Anterior cingulate cortex (tissue), 58 donors: ENCODE measurements around the gene PEAK1.
"Not testable (repeated sequence)": the region's sequence is repeated elsewhere in the genome, so short reads cannot be mapped to it uniquely, and the experiment has no call there.

Experiments used
- DNase-seq, 58 donors: peaks; one replicate each; lab custom pipeline; 2025; lab: John Stamatoyannopoulos, UW

PEAK1 gene

GRCh38 chr15:77327844-77328529 lies 91.9 kb downstream of the PEAK1 start:
- DNase-seq, result no peak

DNA sequence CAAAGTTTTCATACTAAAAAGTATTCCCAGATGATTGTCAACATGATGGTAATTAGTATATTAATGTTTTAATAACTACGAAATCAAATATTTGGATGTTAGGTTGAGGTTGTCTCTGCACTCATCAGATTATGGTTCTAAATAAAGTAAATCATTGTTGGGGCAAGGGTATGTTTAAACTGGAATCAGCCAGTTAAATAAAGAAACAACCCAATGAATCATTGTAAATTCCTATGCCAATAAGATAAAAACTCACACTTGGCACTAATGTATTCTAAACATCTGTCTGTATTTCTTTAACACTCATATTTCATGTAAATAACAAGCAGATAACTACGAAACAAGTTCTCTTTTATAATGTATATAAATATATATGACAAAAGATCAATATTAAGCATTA lies 92.7 kb downstream of the PEAK1 start:
- DNase-seq, result no peak

GRCh38 chr15:77326366-77326765 lies 93.5 kb downstream of the PEAK1 start:
- DNase-seq, result no peak

DNA sequence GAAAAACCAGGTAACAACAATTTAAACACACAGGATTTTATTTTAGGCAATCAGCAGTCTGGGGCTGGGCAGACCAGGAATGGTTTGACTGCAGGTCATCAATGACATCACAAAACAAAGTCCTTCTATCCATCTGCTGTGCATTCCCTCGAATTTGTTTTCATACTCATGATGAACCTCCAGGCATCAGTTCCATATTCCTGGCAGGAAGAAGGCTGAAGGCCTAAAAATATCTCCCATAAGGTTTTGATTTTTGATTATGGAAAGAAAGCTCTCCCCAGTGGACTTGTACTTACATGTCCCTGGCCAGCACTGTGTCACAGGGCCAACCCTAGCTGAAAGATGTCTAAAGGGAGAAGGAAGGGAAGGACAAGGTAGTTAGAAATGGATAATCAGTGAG lies 107.4 kb downstream of the PEAK1 start:
- no peak for DNase-seq

DNA sequence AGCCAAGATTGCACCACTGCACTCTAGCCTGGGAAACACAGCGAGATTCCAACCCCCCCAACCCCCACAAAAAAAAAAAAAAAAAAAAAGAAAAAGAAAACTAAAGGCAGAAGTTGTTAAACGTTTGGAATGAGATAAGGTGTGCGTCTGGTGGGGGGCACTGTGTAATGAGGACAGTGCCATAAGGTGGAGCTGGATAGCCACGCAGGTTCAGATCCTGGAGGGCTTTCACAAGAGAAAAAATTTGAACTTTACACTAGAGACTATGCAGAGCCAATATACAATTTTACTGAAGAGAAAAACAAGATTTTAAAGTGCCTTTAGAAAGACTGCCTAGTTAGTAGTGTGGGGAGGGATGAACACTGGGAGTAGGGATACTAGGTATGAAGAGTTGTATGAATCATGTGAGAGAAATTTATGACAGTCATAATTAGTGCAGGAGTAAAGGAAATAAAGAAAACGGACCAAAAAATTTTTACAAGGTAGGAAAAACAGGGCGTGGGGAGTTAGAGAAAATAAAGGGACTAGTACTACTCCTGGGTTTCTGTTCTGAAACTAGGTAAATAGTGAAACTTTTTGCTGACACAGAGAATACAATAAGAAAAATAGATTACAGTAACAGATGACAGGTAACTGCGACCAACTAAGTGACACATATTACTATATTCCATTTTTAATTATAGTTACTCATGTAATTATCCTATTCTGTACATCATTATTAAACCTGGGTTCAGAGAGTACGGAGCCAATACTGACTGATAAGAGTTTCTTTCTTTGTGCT lies 108.1 kb downstream of the PEAK1 start:
- no peak for DNase-seq

DNA sequence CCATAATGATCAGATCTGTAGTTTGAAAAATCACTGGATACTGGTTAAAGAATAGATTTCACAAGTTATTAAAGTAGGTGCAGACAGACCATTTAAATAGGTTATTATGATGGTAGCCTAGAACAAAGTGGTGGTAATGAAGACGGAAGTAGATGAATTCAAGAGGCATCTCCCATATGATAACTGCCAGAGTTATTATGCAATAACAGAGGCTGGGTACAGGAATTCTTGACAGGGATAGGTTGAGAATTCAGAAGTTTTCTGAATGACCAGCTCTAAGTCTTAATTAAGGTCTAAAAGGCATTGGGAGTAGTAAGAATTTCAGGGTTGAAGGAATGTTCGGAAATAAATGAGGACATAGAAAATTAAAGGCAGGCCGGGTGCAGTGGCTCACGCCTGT lies 108.9 kb downstream of the PEAK1 start:
- DNase-seq, result no peak

GRCh38 chr15:77309392-77309791 lies 110.5 kb downstream of the PEAK1 start:
- no peak for DNase-seq

DNA sequence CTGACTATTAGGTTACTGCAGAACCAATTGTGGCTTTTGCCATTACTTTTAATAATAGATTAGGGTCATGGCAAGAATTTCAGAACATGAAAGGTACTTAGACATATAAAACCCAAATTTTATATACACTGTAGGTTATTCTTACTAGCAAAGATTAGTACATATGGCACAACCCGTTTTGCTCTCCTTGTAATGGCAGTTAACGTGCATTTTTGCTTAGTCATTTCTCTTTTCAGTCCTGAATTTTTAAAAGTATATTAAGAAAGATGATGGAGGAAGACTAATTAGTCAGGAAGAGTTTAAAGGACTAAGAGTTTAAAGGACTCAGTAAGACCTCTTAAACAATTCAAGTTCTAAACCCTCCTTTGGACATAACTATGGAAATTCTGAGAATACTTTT lies 114.0 kb downstream of the PEAK1 start:
- DNase-seq, result no peak

DNA sequence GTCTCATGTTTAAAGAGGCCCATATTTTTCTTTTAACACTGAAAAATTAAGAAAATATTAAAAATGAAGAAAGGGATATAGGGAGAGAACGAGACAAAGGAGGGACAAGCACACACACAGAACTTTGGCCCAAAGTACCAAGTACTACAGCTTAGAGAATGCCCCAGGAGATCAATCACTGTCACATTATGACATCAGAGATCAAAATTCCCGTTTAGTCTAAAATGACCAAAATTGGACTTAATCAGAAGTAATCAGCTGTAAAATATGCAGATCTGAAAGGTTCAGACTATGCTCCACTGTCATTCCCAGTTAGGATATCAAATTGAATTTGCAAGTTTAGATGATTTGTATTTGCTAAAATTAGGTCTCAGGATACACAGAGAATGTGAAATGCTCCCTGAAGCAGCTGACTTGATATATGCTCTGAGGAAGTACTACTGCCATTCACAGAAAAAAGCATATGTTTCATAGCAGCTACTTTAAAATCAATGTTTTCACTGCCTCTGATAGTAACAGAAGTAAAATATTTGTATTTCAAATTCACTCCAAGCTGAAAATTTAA lies 123.0 kb downstream of the PEAK1 start:
- no peak for DNase-seq

DNA sequence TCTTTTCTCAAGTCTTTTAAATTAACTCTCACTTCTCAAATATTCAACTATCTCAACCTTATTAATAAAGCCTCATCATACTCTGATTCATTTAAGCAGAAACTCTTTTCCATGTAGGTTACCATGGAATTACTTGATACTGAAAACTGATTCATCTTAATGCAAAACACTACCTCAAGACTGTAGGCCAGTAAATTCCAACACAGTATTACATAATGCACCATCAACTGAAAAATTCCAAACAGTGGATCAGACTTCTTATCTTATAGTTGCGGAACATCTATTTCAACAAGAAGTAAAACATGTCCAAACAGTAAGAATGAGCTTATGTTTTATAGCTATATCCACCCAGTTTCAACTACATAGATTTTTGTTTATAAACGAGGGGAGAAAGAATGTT lies 124.5 kb downstream of the PEAK1 start:
- DNase-seq, result no peak

DNA sequence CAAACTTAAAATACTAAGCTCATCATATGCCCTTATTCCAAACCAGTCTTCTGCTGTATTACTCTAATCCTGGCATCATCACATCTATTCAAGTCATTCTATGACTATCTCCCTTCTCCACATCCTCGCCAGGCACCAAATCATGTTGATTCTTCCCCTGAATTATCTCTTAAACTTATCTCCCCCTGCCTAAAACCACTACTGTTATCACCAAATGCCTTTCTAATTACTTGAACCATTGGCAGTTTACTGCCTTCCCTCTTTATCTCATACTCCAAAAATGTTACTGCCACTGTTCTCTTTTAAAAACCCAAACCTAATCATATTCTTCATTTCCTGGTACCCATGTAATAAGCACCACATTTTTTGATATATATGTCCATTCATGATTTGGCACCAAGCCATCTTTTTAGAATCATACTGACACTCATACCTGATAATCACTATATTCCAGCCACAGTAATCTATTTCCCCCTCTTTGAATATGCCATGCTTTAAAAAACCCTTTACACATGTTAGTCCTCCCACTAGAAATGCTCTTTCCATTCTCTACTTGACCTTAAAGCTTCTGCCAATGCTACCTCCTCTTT lies 126.8 kb downstream of the PEAK1 start:
- DNase-seq, result no peak

DNA sequence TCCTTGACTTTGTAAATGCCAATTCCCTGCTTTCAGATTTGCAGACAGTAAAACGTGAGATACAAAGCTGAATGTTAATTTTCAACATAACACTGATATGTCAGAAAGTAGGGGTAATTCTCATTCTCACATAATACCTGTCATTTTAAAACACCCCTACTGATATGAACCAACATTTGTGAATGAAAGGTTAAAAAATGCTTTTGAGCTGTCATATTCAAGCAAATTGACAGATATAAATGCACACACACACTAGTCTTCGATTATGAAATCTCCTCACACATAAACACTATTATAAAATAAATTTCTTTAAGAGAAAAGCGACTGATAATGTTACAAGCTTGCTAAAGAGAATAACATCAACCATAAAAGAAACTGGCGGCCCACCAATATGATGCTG lies 128.8 kb downstream of the PEAK1 start:
- DNase-seq, result no peak

GRCh38 chr15:77287385-77287784 lies 132.5 kb downstream of the PEAK1 start:
- DNase-seq, result no peak

DNA sequence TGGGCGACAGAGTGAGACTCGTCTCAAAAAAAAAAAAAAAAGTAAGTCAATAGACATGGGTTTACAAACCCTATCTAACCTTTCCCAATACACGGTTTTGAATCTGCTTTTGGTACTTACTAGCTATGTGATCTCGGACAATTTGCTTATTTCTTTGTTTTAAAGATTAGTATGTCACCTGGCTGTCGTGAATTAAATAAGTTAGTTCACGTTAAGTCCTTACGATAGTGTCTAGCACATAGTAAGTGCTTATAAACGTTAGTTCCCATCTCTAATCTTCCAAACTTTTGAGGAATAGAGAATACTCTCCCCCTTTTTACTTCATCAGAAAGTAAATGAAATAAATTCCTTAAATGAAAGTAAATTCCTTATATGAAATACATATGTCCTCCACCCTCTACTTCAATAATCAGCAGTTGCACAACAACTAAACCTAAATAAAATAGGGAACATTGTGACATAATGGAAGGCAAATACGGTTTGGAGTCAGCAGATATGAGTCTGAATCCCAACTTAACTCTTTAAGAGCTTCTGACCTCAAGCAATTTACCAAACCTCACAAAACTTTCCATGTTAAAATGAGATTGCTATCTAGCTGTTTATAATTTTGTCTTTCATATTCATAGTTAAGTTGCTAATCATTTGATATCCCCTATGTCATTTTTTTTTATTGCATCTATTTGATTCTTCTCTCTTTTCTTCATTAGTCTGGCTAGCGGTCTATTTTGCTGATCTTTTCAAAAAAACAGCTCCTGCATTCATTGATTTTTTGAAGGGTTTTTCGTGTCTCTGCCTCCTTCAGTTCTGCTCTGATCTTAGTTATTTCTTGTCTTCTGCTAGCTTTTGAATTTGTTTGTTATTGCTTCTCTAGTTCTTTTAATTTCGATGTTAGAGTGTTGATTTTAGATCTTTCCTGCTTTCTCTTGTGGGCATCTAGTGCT lies 134.6 kb downstream of the PEAK1 start:
- no peak for DNase-seq

GRCh38 chr15:77282333-77282732 lies 137.6 kb downstream of the PEAK1 start:
- DNase-seq, result peak in 1 of 58 donors; percentile 3

DNA sequence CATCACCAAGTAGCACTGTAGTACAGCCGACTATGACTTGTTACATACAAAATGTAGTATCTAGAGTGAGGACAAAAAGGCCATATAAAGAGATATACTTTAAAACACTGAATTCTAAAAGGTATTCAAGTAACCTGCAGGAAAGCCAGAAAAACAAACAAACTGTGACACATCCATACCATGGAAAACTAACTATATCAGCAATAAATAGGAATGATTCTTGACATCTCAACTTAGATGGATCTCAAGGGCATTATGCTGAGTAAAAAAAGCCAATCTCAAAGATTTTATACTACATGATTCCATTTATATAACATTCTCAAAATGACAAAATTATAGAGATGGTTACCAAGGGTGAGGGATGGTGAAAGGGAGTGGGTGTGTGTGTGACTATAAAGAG lies 143.0 kb downstream of the PEAK1 start:
- DNase-seq, result no peak

DNA sequence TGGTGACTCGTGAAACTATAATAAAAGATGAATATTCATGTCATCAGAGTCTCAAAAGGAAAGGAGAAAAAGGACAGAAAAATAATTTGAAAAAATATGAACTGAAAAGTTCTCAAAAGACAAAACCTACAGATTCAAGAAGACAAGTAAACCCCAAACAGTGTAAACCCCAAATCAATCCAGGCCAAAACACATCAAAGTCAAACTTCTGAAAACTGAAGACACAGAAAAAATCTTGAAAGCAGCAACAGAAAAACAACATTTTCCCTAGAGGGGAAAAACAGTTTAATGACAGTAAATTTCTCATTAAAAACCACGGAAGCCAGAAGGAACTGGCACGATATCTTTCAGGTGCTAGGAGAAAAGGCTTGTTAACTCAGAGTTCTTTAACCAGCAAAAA lies 143.8 kb downstream of the PEAK1 start:
- no peak for DNase-seq

DNA sequence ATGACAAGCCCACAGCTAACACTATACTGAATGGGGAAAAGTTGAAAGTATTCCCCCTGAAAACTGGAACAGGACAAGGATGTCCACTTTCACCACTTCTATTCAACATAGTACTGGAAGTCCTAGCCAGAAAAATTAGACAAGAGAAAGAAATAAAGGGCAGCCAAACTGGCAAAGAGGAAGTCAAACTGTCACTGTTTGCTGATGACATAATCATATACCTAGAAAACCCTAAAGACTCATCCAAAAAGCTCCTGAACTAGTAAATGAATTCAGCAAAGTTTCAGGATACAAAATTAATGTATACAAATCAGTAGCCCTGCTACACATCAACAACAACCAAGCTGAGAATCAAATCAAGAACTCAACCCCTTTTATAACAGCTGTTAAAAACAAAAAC lies 146.8 kb downstream of the PEAK1 start:
- DNase-seq, result not testable (repeated sequence)

GRCh38 chr15:77266708-77267386 lies 153.1 kb downstream of the PEAK1 start:
- peak in 2 of 58 donors; percentile 19 to 21 for DNase-seq

DNA sequence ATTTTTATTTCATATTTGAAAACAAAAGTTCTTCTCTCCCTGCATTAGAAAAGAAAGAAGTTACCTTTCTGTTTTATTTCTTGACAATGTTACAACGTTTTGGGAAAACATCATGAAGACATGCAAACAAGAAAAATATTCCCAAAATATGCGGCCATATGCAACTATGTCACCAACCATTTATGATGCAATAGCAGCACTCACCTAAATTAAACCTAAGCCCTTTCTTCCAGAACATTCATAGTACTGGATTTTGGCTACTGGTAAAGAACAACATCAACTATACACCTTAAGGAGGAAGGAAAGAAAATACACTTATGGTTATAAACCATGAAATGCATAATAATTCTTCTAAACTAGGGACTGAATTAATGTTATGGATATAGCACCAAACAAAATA lies 164.5 kb downstream of the PEAK1 start:
- DNase-seq, result no peak
